ENCODE measurements around the gene ABTB1. TPM values are rescaled to one million over a fixed set of nuclear protein-coding genes. Genes with fewer than 3 reads are reported as not detected.

The ABTB1 gene
- total RNA-seq, 2 experiments from 2014 or later: 4.4 to 14.5 TPM

DNA sequence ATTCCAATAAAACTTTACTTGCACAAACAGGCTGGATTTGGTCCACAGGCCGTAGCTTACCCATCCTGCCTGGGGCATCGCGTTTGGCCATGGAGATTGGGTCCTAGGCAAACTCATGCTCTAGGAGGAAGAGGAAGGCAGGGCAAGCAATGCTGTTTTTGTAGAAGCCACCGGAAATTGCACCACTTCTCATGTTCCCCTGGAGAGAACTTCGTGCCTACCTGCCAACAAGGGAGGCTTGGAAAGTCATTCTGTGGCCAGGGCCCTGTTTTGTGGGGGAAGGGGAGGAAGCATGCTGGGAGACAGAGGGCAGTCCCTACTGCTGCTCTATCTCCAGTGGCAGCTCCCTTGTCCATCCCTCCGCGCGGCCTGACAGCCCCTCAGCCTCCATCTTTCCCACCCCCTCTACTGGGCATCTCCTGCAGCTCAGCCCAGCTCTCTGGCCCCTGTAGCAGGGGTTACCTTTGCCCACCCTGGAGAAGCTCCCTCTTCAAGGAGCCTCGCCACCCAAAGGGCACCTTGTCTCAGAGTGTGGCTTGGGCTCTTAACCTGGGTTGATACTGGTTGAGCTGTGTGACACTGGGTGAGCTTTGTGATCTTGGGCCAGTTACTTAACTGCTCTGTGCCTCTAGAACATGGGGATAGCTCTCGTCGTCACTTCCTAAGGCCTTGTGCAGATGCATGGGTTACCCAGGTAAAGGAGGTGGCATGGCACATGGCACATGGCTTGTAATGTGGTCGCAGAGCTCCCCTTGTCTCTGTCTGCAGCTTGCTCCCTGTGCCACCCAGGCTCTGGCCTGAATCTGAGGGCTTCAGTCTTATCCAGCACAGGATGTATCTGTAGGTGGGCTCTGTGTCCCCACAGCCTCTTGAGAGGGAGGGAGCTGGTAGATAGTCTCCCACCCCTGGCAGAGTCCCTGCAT, 6.1 kb downstream of the ABTB1 start:
- Histone ChIP-seq H2AFZ (ENCODE audit: low read length) (no peak overlapping the region), H3K79me2 (ENCODE audit: insufficient read depth, low read depth, low read length) (no peaks in the 10 kb centered on the region), H3K9me3 (ENCODE audit: low read length) (no peaks in the 10 kb centered on the region), H3K9me2 (ENCODE audit: insufficient read depth, low read length) (no peaks in the 10 kb centered on the region), H3K36me3 (ENCODE audit: insufficient read depth, low read length) (no peaks in the 10 kb centered on the region), H3K4me2 (ENCODE audit: low read length) (no peak overlapping the region), H3K4me1 (ENCODE audit: insufficient read depth, low read length, poor library complexity, severe bottlenecking) (peaks cover 19% of the 10 kb centered on the region), H3K27ac (ENCODE audit: low read depth, low read length, poor library complexity, severe bottlenecking) (no peak overlapping the region), H3K4me3 (ENCODE audit: low read depth, low read length, poor library complexity, severe bottlenecking) (no peak overlapping the region), H4K20me1 (ENCODE audit: insufficient read depth, low read length) (no peaks in the 10 kb centered on the region)
- TF ChIP-seq EZH2phosphoT487 (IDR thresholded peaks at IDR 0.05; ENCODE audit: borderline replicate concordance, low read depth, low read length): no peak
- no peak for TF ChIP-seq CTCF (conservative IDR thresholded peaks at IDR 0.05; ENCODE audit: low read length)
- intact Hi-C loops (cut with micrococcal nuclease; ENCODE audit: unreplicated experiment): no loop called here
- BruUV-seq (replicated peaks): no TSS peak
- CTCF ChIA-PET (ENCODE audit: unreplicated experiment): no interaction called here
- POLR2A ChIA-PET: interaction anchor here (0.6 to 1.4 kb wide), 4 partner anchors 52 to 162 kb away, joined by 3 to 4 read pairs (median 3); no protein-coding TSS in a partner anchor
- DNase-seq (ENCODE audit: low spot score): no peak

DNA sequence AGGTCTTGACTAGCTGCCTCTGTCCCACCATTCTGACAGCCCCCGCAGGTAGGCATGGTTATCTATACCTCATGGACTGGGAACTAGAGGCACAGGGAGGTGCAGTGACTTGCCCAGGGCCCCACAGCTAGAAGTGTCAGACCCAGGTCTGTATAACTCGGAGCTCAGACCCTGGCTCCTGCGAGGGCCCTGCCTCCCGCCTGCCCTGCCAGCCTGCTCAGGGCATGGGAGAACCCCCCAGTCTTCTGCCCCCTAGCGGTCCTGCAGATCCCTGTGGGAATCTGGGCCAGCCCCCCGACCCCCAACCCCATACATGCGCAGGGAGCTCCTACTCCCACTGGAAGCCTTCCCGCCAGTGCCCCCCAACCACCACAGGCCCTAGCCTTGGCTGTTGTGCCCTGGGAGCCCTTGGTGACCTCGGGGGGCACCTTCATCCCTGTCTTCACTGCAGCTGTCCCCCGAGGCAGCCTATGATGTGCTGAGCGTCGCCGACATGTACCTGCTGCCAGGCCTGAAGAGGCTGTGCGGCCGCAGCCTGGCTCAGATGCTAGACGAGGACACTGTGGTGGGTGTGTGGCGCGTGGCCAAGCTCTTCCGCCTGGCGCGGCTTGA, 6.9 kb downstream of the ABTB1 start:
- H3K9me3 ChIP-seq (ENCODE audit: low read length): no peaks in the 10 kb centered on the region
- BruUV-seq (replicated peaks): no TSS peak
- H3K4me3 ChIP-seq (ENCODE audit: low read depth, low read length, poor library complexity, severe bottlenecking): no peak overlapping the region
- no peak for DNase-seq (ENCODE audit: low spot score)
- H3K27ac ChIP-seq (ENCODE audit: low read depth, low read length, poor library complexity, severe bottlenecking): no peak overlapping the region
- no peaks in the 10 kb centered on the region for H3K9me2 ChIP-seq (ENCODE audit: insufficient read depth, low read length)
- H3K36me3 ChIP-seq (ENCODE audit: insufficient read depth, low read length): no peaks in the 10 kb centered on the region
- ChIA-PET POLR2A (interaction anchor here (0.6 to 1.4 kb wide), 4 partner anchors 53 to 719 kb away, joined by 3 read pairs; no protein-coding TSS in a partner anchor), CTCF (ENCODE audit: unreplicated experiment) (no interaction called here)
- intact Hi-C loops (cut with micrococcal nuclease; ENCODE audit: unreplicated experiment): no loop called here
- no peaks in the 10 kb centered on the region for H3K79me2 ChIP-seq (ENCODE audit: insufficient read depth, low read depth, low read length)
- H3K4me1 ChIP-seq (ENCODE audit: insufficient read depth, low read length, poor library complexity, severe bottlenecking): peaks cover 15% of the 10 kb centered on the region
- TF ChIP-seq EZH2phosphoT487 (IDR thresholded peaks at IDR 0.05; ENCODE audit: borderline replicate concordance, low read depth, low read length): no peak
- TF ChIP-seq CTCF (conservative IDR thresholded peaks at IDR 0.05; ENCODE audit: low read length): no peak
- no peaks in the 10 kb centered on the region for H4K20me1 ChIP-seq (ENCODE audit: insufficient read depth, low read length)
- no peak overlapping the region for H2AFZ ChIP-seq (ENCODE audit: low read length)
- no peak overlapping the region for H3K4me2 ChIP-seq (ENCODE audit: low read length)

All from OCI-LY7 (cell line).